ENCODE data around the gene AK8. TPM values are rescaled to one million over a fixed set of nuclear protein-coding genes. Genes with fewer than 3 reads are reported as not detected.

Gene AK8
- total RNA-seq, 1 experiment from 2014 or later: not detected

DNA sequence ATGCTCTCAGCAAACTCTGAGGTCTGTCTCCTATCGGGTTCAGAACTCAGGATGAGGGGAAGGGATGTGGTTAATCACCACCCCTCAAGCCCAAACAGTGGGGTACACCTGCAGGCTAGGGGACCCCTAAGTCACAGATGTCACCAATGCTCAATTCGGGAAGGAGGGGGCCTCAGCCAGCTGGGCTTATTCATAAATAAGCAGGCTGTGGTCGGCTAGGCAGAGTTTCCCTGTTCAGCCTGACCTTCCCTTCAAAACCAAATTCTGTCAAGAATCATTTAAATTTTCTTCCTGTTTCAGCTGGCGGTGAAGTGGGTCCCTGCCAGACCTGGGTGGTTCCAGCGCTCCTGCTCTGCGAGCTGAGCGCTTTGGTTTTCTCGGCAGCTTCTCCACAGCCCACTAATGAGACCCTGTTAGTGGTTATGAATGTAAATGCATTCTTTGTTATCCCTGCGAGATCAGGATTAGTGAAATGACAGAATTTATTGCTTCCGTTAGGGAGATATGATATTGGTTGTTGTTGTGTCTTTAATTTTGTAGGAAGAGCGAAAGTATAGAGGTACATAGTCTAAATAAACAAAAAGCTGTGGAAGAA is 68.3 kb downstream of the AK8 start:
- DNase-seq (ENCODE audit: low spot score): no peak
- ChIA-PET CTCF (no interaction called here), POLR2A (ENCODE audit: low non-redundant PET) (no interaction called here)
- Histone ChIP-seq H3K27ac (ENCODE audit: low read depth, low read length, poor library complexity, severe bottlenecking) (no peak overlapping the region), H3K4me3 (ENCODE audit: low read depth, low read length, poor library complexity, severe bottlenecking) (no peak overlapping the region), H3K27me3 (replicated peaks; ENCODE audit: insufficient read depth, low read depth, low read length, poor library complexity) (peaks cover 10% of the 10 kb centered on the region), H3K36me3 (ENCODE audit: insufficient read depth, low read length, poor library complexity, severe bottlenecking) (no peaks in the 10 kb centered on the region), H3K4me1 (ENCODE audit: insufficient read depth, low read length, poor library complexity, severe bottlenecking) (no peaks in the 10 kb centered on the region), H3K9me3 (ENCODE audit: low read depth, low read length, poor library complexity, severe bottlenecking) (no peaks in the 10 kb centered on the region)
- TF ChIP-seq, protein P1, sequence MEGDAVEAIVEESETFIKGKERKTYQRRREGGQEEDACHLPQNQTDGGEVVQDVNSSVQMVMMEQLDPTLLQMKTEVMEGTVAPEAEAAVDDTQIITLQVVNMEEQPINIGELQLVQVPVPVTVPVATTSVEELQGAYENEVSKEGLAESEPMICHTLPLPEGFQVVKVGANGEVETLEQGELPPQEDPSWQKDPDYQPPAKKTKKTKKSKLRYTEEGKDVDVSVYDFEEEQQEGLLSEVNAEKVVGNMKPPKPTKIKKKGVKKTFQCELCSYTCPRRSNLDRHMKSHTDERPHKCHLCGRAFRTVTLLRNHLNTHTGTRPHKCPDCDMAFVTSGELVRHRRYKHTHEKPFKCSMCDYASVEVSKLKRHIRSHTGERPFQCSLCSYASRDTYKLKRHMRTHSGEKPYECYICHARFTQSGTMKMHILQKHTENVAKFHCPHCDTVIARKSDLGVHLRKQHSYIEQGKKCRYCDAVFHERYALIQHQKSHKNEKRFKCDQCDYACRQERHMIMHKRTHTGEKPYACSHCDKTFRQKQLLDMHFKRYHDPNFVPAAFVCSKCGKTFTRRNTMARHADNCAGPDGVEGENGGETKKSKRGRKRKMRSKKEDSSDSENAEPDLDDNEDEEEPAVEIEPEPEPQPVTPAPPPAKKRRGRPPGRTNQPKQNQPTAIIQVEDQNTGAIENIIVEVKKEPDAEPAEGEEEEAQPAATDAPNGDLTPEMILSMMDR (conservative IDR thresholded peaks at IDR 0.05; ENCODE audit: low read depth, low read length): no peak
- no peak for TF ChIP-seq EZH2 (IDR thresholded peaks at IDR 0.05; ENCODE audit: borderline replicate concordance, low read depth, low read length, poor library complexity, severe bottlenecking)
- BruUV-seq (replicated peaks): no TSS peak
- intact Hi-C loops (cut with micrococcal nuclease; ENCODE audit: unreplicated experiment): loop anchor here (10.0 kb wide), 2 partner anchors 165 to 235 kb away; partner anchors contain the start of gene GFI1B

DNA sequence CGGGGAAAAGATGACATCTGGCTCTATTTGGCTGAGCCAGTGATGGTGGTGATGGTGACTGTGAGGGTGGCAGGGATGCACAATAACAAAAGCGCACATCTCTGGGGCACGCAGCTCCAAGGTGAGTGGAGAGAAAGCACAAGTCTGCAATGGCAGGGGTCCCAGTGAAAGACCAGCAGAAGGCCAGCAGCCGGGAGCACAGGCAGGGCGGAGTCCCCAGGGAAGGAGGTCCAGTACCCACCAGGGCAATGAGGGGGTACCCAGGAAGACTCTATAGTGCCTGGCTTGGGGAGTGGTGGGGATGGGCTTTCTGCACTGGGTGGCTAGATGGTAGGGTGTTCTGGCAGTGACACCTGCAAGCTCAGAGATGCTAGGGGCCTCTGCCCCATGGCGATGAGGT is 69.4 kb downstream of the AK8 start:
- no peak for DNase-seq (ENCODE audit: low spot score)
- intact Hi-C loops (cut with micrococcal nuclease; ENCODE audit: unreplicated experiment): loop anchor here (10.0 kb wide), 2 partner anchors 166 to 234 kb away; partner anchors contain the start of gene GFI1B
- BruUV-seq (replicated peaks): no TSS peak
- Histone ChIP-seq H3K27me3 (replicated peaks; ENCODE audit: insufficient read depth, low read depth, low read length, poor library complexity) (peaks cover 10% of the 10 kb centered on the region), H3K4me3 (ENCODE audit: low read depth, low read length, poor library complexity, severe bottlenecking) (no peak overlapping the region), H3K27ac (ENCODE audit: low read depth, low read length, poor library complexity, severe bottlenecking) (no peak overlapping the region), H3K4me1 (ENCODE audit: insufficient read depth, low read length, poor library complexity, severe bottlenecking) (no peaks in the 10 kb centered on the region), H3K9me3 (ENCODE audit: low read depth, low read length, poor library complexity, severe bottlenecking) (no peaks in the 10 kb centered on the region), H3K36me3 (ENCODE audit: insufficient read depth, low read length, poor library complexity, severe bottlenecking) (no peaks in the 10 kb centered on the region)
- ChIA-PET CTCF (no interaction called here), POLR2A (ENCODE audit: low non-redundant PET) (no interaction called here)
- TF ChIP-seq, protein P1 (conservative IDR thresholded peaks at IDR 0.05; ENCODE audit: low read depth, low read length): no peak
- no peak for TF ChIP-seq EZH2 (IDR thresholded peaks at IDR 0.05; ENCODE audit: borderline replicate concordance, low read depth, low read length, poor library complexity, severe bottlenecking)

DNA sequence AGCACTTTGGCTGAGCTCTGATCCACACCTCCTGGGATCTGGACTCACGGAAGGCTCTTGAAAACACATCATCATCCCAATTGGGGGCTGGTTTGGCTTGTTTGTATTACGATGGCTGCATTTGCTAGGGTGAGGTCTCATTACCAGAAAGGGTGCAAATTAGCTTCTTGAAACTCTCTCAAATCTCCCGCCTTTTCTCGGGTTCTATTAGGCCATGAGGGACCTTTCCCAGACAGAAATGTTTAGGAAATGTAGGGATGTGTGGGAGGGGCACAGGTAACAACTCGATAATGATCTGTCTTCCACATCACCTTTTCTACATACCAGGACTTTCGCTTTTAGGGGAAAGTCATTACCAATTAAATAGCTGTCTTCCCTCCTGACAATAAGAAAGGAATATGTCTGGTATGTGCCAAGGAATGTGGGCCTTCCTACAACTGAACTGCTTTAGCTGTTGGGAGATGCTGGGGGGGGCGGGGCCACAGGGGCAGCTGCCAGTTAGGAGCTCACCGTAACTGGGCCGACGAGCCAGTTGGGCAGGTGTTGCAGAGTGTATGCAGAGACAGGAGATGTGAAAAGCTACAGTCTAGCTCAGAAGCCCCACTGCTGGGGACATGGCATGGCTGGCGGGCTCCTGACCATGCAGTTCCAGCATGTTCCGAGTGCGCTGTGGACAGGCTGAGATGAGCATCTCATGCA is 71.2 kb downstream of the AK8 start:
- Histone ChIP-seq H3K27ac (ENCODE audit: low read depth, low read length, poor library complexity, severe bottlenecking) (no peak overlapping the region), H3K36me3 (ENCODE audit: insufficient read depth, low read length, poor library complexity, severe bottlenecking) (no peaks in the 10 kb centered on the region), H3K4me3 (ENCODE audit: low read depth, low read length, poor library complexity, severe bottlenecking) (no peak overlapping the region), H3K9me3 (ENCODE audit: low read depth, low read length, poor library complexity, severe bottlenecking) (no peaks in the 10 kb centered on the region), H3K27me3 (replicated peaks; ENCODE audit: insufficient read depth, low read depth, low read length, poor library complexity) (peaks cover 15% of the 10 kb centered on the region), H3K4me1 (ENCODE audit: insufficient read depth, low read length, poor library complexity, severe bottlenecking) (no peaks in the 10 kb centered on the region)
- no peak for TF ChIP-seq EZH2 (IDR thresholded peaks at IDR 0.05; ENCODE audit: borderline replicate concordance, low read depth, low read length, poor library complexity, severe bottlenecking)
- TF ChIP-seq, protein P1 (conservative IDR thresholded peaks at IDR 0.05; ENCODE audit: low read depth, low read length): no peak
- POLR2A ChIA-PET (ENCODE audit: low non-redundant PET): no interaction called here
- no peak for DNase-seq (ENCODE audit: low spot score)
- intact Hi-C loops (cut with micrococcal nuclease; ENCODE audit: unreplicated experiment): loop anchor here (10.0 kb wide), 2 partner anchors 168 to 232 kb away; partner anchors contain the start of gene GFI1B
- no TSS peak for BruUV-seq (replicated peaks)
- CTCF ChIA-PET: no interaction called here
